K562 (cell line): ENCODE results near the gene SMIM17. TPM values are rescaled to one million over a fixed set of nuclear protein-coding genes. Genes with fewer than 3 reads are reported as not detected.

Experiments used
- CAMTA2 ChIP-seq: fragments of 250-450 bp; sonication (Bioruptor Pico); conservative IDR thresholded peaks from 2 replicates; pipeline ENCODE4 v1.5.1; 2022
- DPF2 ChIP-seq: fragments of 450-650 bp; IDR thresholded peaks from 2 replicates; pipeline ENCODE4 v1.6.1; 2016
- KDM4B ChIP-seq, 2 experiments: fragments of 450-650 bp in 1 of 2; sonication (generic) in 1 of 2; IDR thresholded peaks; 2 replicates each; pipeline ENCODE4 v1.6.1; 2016 to 2017; ENCODE audit warnings: borderline replicate concordance in 2 of 2, antibody characterized with exemption in 1 of 2, low read depth in 1 of 2, mild to moderate bottlenecking in 1 of 2
- MTA1 ChIP-seq: fragments of 450-650 bp; IDR thresholded peaks from 2 replicates; pipeline ENCODE4 v1.6.1; 2017; ENCODE audit warnings: borderline replicate concordance
- NR2C2 ChIP-seq, 2 experiments: fragments of 200-800 bp in 1 of 2; sonication (Bioruptor generic) in 1 of 2; sonication (generic) in 1 of 2; formaldehyde crosslinking in 1 of 2; IDR thresholded peaks; 2 replicates each; pipeline versions ENCODE4 v1.6.1 to v1.8.0; 2016 to 2022; ENCODE audit warnings: mild to moderate bottlenecking in 1 of 2, missing compliant biosample characterization in 1 of 2, missing genetic modification characterization in 1 of 2, missing genetic modification reagents in 1 of 2
- RB1 ChIP-seq: fragments of 450-650 bp; IDR thresholded peaks from 2 replicates; pipeline ENCODE4 v1.6.1; 2017; ENCODE audit warnings: low read depth, mild to moderate bottlenecking
- RREB1 ChIP-seq: fragments of 250-450 bp; sonication (Bioruptor Pico); IDR thresholded peaks from 2 replicates; pipeline ENCODE4 v1.4.0; 2020
- TEAD1 ChIP-seq, 2 experiments: fragments of 450-650 bp in 1 of 2; sonication (generic) in 1 of 2; formaldehyde crosslinking; IDR thresholded peaks; 2 replicates each; pipeline versions ENCODE4 v1.4.0 to v1.8.0; 2020 to 2022; ENCODE audit warnings: mild to moderate bottlenecking in 2 of 2, missing genetic modification reagents in 1 of 2
- TRIM28 ChIP-seq: fragments of 450-650 bp; IDR thresholded peaks from 2 replicates; pipeline ENCODE4 v1.6.1; 2017
- U2AF1 ChIP-seq: fragments of 200-400 bp; formaldehyde crosslinking; optimal IDR thresholded peaks from 2 replicates; pipeline ENCODE3; 2017; ENCODE audit warnings: mild to moderate bottlenecking, low read depth, low read length, moderate library complexity
- YY1 ChIP-seq, 3 experiments: IDR thresholded peaks; 2 replicates each; pipeline ENCODE4 v1.6.1; 2011; ENCODE audit warnings: low read length in 2 of 3, mild to moderate bottlenecking in 2 of 3, moderate library complexity in 2 of 3, borderline replicate concordance in 1 of 3, control low read depth in 1 of 3, low read depth in 1 of 3; ENCODE audit not compliant: insufficient read depth in 3 of 3, insufficient replicate concordance in 2 of 3, control insufficient read depth in 1 of 3, insufficient read length in 1 of 3; ENCODE audit errors: extremely low read depth in 1 of 3
- ZBTB26 ChIP-seq: fragments of 450-650 bp; formaldehyde crosslinking; IDR thresholded peaks from 2 replicates; pipeline ENCODE4 v1.4.0; 2022; ENCODE audit warnings: missing genetic modification characterization
- ZNF449 ChIP-seq: fragments of 250-450 bp; sonication (Bioruptor Pico); IDR thresholded peaks from 2 replicates; pipeline ENCODE4 v1.8.0; 2022; ENCODE audit warnings: moderate library complexity, mild to moderate bottlenecking, inconsistent platforms
- ZNF561 ChIP-seq: fragments of 450-650 bp; formaldehyde crosslinking; conservative IDR thresholded peaks from 2 replicates; pipeline ENCODE4 v1.4.0; 2020; ENCODE audit warnings: mild to moderate bottlenecking, moderate library complexity
- polyA plus RNA-seq, 8 experiments: library from polyadenylated mRNA; depleted of rRNA in 4 of 8; stranded (reverse) in 5 of 8; unstranded in 3 of 8; fragments of >200 nt; fragmentation: Nextera tagmentation in 2 of 8; fragmentation: Illumina TruSeq in 1 of 8; extraction: Ambion mirVana in 2 of 8; extraction: Trizol in 1 of 8; gene quantifications; 2 replicates each; pipeline versions ENCODE4 v1.2.1 to v1.2.3, GENCODE V29; 2011 to 2014; ENCODE audit warnings: inconsistent platforms in 1 of 8, missing spikeins in 1 of 8
- total RNA-seq, 7 experiments: library from RNA; depleted of rRNA in 6 of 7; stranded (reverse); fragments of >200 nt in 6 of 7; fragmentation: Illumina TruSeq in 2 of 7; extraction: Trizol in 2 of 7; gene quantifications; 2 replicates each; pipeline versions ENCODE4 v1.2.1 to v1.2.3, GENCODE V29; 2011 to 2021; ENCODE audit warnings: low replicate concordance in 1 of 7

SMIM17 gene
- total and polyA plus RNA-seq, 9 of the 15 experiments (the other 6 are each of a cell fraction or from before 2014, with no cell fraction given) = not detected

GRCh38 chr19:56637976-56638555 is 4.9 kb upstream of the SMIM17 start (continued):
- no peak for TF ChIP-seq ZBTB26 (CRISPR knock-in tag)
- TF ChIP-seq ZNF449 (CRISPR knock-in tag) = no peak
- no peak for TF ChIP-seq DPF2
- TF ChIP-seq RREB1 = no peak
- no peak for TF ChIP-seq CAMTA2 (CRISPR knock-in tag)
- TF ChIP-seq U2AF1 = no peak
- peak; percentile 70; the same call in 1 of the 2 replicates for TF ChIP-seq NR2C2 (CRISPR knock-in tag; IDR thresholded peaks at IDR 0.05)
- no peak for TF ChIP-seq NR2C2 (tag; IDR thresholded peaks at IDR 0.05)
- TF ChIP-seq TRIM28 = no peak
- no peak for TF ChIP-seq YY1 (IDR thresholded peaks at IDR 0.05; ENCODE audit: borderline replicate concordance in 1 of 3, control insufficient read depth in 1 of 3, extremely low read depth in 1 of 3, insufficient read depth in 3 of 3, insufficient read length in 1 of 3, insufficient replicate concordance in 2 of 3, low read depth in 1 of 3, low read length in 2 of 3)
- TF ChIP-seq RB1 = no peak
- TF ChIP-seq TEAD1 (CRISPR knock-in tag; IDR thresholded peaks at IDR 0.05) = no peak
- TF ChIP-seq MTA1 = no peak
- no peak for TF ChIP-seq KDM4B (IDR thresholded peaks at IDR 0.05; ENCODE audit: borderline replicate concordance in 2 of 2, low read depth in 1 of 2)
- no peak for TF ChIP-seq ZNF561 (CRISPR knock-in tag)
- TF ChIP-seq, all 486 proteins: peak for 76
